SK-N-SH treated with all-trans-retinoic acid at 6 μM for 48 hours (cell line): ENCODE measurements around the gene TCTN1.

ENCODE experiments used
- ATAC-seq: fragments of 200-7000 bp; cut with Tn5 transposase; 3 replicates; pipeline ENCODE4 v1.9.1; 2020; ENCODE audit warnings: mild to moderate bottlenecking, moderate library complexity
- ARNTL ChIP-seq: fragments of 450-650 bp; formaldehyde crosslinking; IDR thresholded peaks from 2 replicates; pipeline ENCODE4 v1.5.0; 2020; ENCODE audit warnings: low read depth, mild to moderate bottlenecking, moderate library complexity, borderline replicate concordance
- BACH2 ChIP-seq: fragments of 250-450 bp; sonication (Bioruptor Pico); IDR thresholded peaks from 2 replicates; pipeline ENCODE4 v1.9.0; 2021; ENCODE audit warnings: mild to moderate bottlenecking, borderline replicate concordance
- CREB5 ChIP-seq: fragments of 250-450 bp; sonication (Bioruptor Pico); IDR thresholded peaks from 2 replicates; pipeline ENCODE4 v1.5.1; 2020; ENCODE audit warnings: low read depth, mild to moderate bottlenecking, moderate library complexity
- CSDC2 ChIP-seq: fragments of 250-450 bp; sonication (Bioruptor Pico); IDR thresholded peaks from 2 replicates; pipeline ENCODE4 v1.5.0; 2020; ENCODE audit warnings: mild to moderate bottlenecking, moderate library complexity
- CSRNP3 ChIP-seq: fragments of 250-450 bp; sonication (Bioruptor Pico); IDR thresholded peaks from 2 replicates; pipeline ENCODE4 v1.5.1; 2021; ENCODE audit warnings: mild to moderate bottlenecking, moderate library complexity
- PATZ1 ChIP-seq: fragments of 250-450 bp; sonication (Bioruptor Pico); IDR thresholded peaks from 2 replicates; pipeline ENCODE4 v1.8.0; 2020; ENCODE audit warnings: mild to moderate bottlenecking, moderate library complexity, borderline replicate concordance
- POU6F1 ChIP-seq: fragments of 250-450 bp; sonication (Bioruptor Pico); IDR thresholded peaks from 2 replicates; pipeline ENCODE4 v1.8.0; 2021; ENCODE audit warnings: low read depth, mild to moderate bottlenecking, moderate library complexity, borderline replicate concordance
- SNAI2 ChIP-seq: fragments of 250-450 bp; sonication (Bioruptor Pico); IDR thresholded peaks from 2 replicates; pipeline ENCODE4 v1.5.0; 2020; ENCODE audit warnings: mild to moderate bottlenecking, moderate library complexity
- TSHZ2 ChIP-seq: fragments of 250-450 bp; sonication (Bioruptor Pico); IDR thresholded peaks from 2 replicates; pipeline ENCODE4 v1.5.0; 2020; ENCODE audit warnings: mild to moderate bottlenecking, moderate library complexity
- ZC3H10 ChIP-seq: fragments of 250-450 bp; sonication (Bioruptor Pico); IDR thresholded peaks from 2 replicates; pipeline ENCODE4 v1.5.1; 2021; ENCODE audit warnings: mild to moderate bottlenecking, moderate library complexity
- ZFP30 ChIP-seq: fragments of 450-650 bp; formaldehyde crosslinking; IDR thresholded peaks from 2 replicates; pipeline ENCODE4 v1.5.0; 2022; ENCODE audit warnings: mild to moderate bottlenecking, moderate library complexity
- ZNF565 ChIP-seq: fragments of 450-650 bp; formaldehyde crosslinking; conservative IDR thresholded peaks from 2 replicates; pipeline ENCODE4 v1.5.0; 2020; ENCODE audit warnings: low read depth, mild to moderate bottlenecking, moderate library complexity
- ZNF8 ChIP-seq: fragments of 450-650 bp; formaldehyde crosslinking; IDR thresholded peaks from 2 replicates; pipeline ENCODE4 v1.5.0; 2020; ENCODE audit warnings: mild to moderate bottlenecking, moderate library complexity

The TCTN1 gene

DNA sequence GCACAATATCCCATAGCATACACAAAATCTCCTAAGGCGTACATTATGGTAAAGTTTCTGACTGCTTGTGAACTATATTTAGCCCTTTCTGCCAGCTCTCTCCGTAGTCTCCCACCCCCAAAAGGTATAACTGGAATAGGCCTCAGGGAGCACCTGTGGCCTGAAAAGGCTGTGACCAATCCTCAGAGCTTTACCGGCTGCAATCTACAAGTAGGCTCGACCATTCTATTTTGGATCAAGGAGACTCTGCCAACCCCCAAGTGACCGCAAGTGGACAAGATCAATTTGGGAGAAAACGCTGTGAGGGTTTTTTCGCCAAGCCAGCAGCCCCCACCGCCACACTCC is 32.0 kb upstream of the TCTN1 start:
- ATAC-seq, result peak; percentile 2; the same call in 1 of the 3 replicates
- TF ChIP-seq CREB5 (no peak), TSHZ2 (CRISPR knock-in tag) (no peak)

DNA sequence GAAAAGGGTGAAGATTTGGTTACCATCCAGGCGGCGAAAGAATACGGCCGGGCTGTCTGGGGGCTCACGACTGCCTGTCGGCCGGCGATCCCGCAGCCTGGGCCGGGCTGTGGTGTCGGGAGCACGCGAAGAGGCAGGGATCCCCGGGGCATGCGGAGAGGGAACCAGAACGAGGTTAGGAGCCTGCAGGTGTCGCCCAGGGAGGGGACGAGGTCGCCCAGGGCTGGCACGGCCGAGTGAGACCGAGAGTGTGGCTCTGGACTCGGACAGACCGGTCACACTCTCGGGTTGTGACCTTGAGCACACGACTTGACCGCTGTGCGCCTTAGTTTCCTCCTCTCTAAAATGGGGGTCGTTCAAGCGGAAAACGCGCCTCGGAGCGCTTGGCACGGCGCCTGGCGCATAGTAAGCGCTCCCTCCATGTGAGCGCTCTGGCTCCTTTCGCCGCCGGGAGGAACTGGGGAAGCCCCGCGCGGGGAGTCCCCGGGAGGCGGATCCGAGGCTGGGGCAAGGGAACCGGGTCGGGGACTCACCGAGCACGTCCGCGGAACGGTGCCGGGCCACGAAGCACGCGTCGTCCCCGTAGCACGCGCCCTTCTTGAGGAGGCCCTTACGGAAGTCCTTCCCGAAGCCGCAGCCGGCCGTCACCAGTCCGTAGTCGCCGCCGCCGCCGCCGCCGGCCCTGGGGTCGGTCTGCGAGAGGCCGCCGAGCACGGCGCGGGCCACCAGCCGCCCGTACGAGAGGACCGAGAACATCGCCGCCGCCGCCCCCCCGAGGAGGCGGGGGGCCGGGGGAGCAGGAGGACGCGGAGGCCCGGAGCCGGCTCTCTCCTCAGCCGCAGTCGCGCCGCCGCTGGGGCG is 31.4 kb upstream of the TCTN1 start:
- peak; percentile 38 for ATAC-seq
- TF ChIP-seq ARNTL (CRISPR knock-in tag) (no peak), CSDC2 (no peak), SNAI2 (CRISPR knock-in tag) (no peak), ZNF565 (CRISPR knock-in tag) (no peak), ZNF8 (CRISPR knock-in tag) (no peak), ZFP30 (no peak), POU6F1 (CRISPR knock-in tag) (no peak), BACH2 (CRISPR knock-in tag) (no peak), PATZ1 (CRISPR knock-in tag) (no peak), TSHZ2 (CRISPR knock-in tag) (no peak), CSRNP3 (CRISPR knock-in tag) (no peak), ZC3H10 (CRISPR knock-in tag) (no peak)

GRCh38 chr12:110583137-110584059 is 30.5 kb upstream of the TCTN1 start, which contains the start of gene PPTC7:
TSS of gene PPTC7 (minus strand) at chr12:110583318. CDS start at chr12:110583031, 287 bp downstream.
- ATAC-seq, result peak; percentile 96
- TF ChIP-seq ARNTL (CRISPR knock-in tag) (no peak), CSDC2 (no peak)
